ENCODE data around the gene GART.
"Not testable (repeated sequence)": the region's sequence is repeated elsewhere in the genome, so short reads cannot be mapped to it uniquely, and the experiment has no call there.

The GART gene

DNA sequence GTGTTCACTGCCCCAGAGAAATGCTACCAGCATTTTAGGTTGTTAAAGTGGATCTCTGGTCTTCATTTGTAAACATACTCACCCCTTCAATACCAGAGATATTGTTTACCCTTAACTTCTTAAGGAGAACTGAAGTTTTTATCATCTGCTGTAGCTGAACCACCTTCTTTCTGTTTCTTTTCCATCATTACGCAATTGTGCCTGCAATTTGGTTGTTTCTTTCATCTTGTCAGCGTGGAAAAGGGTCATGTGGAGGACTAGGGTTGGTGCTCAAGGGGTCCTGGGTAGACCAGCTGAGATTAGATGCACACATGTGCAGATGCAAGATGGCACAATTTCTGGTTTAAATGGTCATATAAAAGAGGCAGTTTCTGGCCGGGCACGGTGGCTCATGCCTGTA, 23.0 kb downstream of the GART start:
- Histone ChIP-seq H3K4me1 (no peaks in the 10 kb centered on the region), H3K4me2 (no peak overlapping the region), H3K36me3 (peaks cover 87% of the 10 kb centered on the region), H3K9ac (no peak overlapping the region), H3K4me3 (no peak overlapping the region), H3K27ac (no peak overlapping the region), H3K27me3 (no peaks in the 10 kb centered on the region), H3K9me3 (no peaks in the 10 kb centered on the region), H4K20me1 (no peaks in the 10 kb centered on the region)
- TF ChIP-seq Cebpa-rat (IDR thresholded peaks at IDR 0.05), result 0 out of 2 replicates have a peak, but pooled peaks have one; percentile 37

DNA sequence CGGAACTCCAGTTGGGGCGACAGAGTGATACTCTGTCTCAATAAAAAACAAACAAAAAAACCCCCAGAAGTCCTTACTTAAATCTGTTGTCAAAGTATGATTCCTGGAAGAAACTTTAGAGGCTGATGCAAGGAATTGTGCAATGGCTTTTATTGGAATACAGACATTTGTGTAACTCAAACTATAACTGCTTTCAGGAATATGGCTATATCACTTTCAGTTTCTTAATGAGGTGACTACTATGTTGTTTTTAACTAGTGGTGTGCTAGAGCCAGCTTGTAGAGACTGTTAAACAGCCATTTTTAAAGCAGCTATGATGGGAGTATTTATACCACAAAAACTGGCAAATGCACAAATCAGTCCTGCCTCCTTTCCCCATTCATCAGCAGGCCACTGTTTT, 27.7 kb downstream of the GART start:
- H3K36me3 ChIP-seq, result peaks cover 100% of the 10 kb centered on the region
- H3K27me3 ChIP-seq, result no peaks in the 10 kb centered on the region
- H3K4me2 ChIP-seq, result no peak overlapping the region
- no peak overlapping the region for H3K27ac ChIP-seq
- TF ChIP-seq Cebpa-rat (IDR thresholded peaks at IDR 0.05), result no peak
- H3K9ac ChIP-seq, result no peak overlapping the region
- no peaks in the 10 kb centered on the region for H3K4me1 ChIP-seq
- no peak overlapping the region for H3K4me3 ChIP-seq
- H4K20me1 ChIP-seq, result no peaks in the 10 kb centered on the region
- H3K9me3 ChIP-seq, result no peaks in the 10 kb centered on the region

DNA sequence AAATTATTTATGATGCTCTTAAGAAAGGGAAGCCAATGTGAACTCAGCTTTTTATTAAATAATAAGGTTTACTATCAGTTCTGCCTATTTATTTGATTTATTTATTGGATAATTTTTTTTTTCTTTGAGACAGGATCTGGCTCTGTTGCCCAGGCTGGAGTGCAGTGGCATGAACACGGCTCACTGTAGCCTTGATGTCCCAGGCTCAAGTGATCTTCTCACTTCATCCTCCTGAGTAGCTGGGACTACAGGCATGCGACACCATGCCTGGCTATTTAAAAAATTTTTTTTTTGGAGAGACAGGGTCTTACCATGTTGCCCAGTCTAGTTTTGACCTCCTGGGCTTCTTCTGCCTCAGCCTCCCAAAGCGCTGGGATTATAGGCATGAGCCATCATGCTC, 29.4 kb downstream of the GART start:
- Histone ChIP-seq H3K27ac (no peak overlapping the region), H3K4me1 (no peaks in the 10 kb centered on the region), H3K36me3 (peaks cover 100% of the 10 kb centered on the region), H4K20me1 (no peaks in the 10 kb centered on the region), H3K27me3 (no peaks in the 10 kb centered on the region), H3K4me3 (no peak overlapping the region), H3K9ac (no peak overlapping the region), H3K9me3 (no peaks in the 10 kb centered on the region), H3K4me2 (no peak overlapping the region)
- TF ChIP-seq Cebpa-rat (IDR thresholded peaks at IDR 0.05), result no peak

DNA sequence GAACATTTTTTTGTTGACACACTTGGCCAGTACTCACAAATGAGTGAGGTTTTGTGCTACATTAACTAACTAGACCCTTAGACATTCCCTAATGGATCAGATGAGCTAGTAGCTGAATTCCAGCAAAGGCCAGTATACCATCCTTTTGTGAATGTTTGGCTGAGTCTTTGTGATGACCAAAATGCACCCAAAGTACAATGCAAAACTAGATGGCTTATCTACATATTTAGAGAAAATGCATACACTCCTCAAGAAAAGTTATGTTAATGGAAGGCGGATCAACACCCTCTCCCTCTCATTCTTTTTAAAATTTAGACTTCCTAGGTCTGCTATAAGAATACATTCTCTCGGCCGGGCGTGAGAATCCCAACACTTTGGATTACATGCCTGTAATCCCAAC, 30.3 kb downstream of the GART start:
- peaks cover 100% of the 10 kb centered on the region for H3K36me3 ChIP-seq
- no peak for TF ChIP-seq Cebpa-rat (IDR thresholded peaks at IDR 0.05)

DNA sequence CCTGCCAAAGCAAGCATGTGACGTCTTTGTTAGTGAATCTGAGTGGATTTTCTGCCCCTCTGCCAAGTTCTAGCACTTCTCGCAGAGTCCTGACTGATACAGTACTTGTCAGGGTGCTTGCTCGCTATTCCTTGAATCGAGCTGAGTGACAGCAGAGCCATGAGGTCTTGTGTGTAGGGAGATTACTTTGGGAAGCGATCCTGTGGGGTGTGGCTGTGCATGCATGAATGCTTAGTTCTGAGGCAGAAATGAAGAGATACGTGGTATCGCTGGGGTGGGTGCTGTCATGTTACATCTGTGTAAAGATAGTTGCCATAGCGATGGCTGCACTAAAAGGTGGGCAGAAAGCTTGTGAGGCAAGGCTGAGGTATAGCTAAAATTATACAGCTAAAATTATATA, 31.1 kb downstream of the GART start:
- H3K9ac ChIP-seq, result no peak overlapping the region
- peaks cover 100% of the 10 kb centered on the region for H3K36me3 ChIP-seq
- no peaks in the 10 kb centered on the region for H3K4me1 ChIP-seq
- no peak for TF ChIP-seq Cebpa-rat (IDR thresholded peaks at IDR 0.05)
- H3K27me3 ChIP-seq, result no peaks in the 10 kb centered on the region
- no peak overlapping the region for H3K27ac ChIP-seq
- no peak overlapping the region for H3K4me3 ChIP-seq
- H3K4me2 ChIP-seq, result no peak overlapping the region
- no peaks in the 10 kb centered on the region for H4K20me1 ChIP-seq
- no peaks in the 10 kb centered on the region for H3K9me3 ChIP-seq

More for the DNA sequence above, 30.3 kb downstream of the GART start:
- no peak overlapping the region for H3K4me2 ChIP-seq
- no peaks in the 10 kb centered on the region for H3K4me1 ChIP-seq
- H3K9ac ChIP-seq, result no peak overlapping the region
- H3K9me3 ChIP-seq, result no peaks in the 10 kb centered on the region
- no peaks in the 10 kb centered on the region for H3K27me3 ChIP-seq
- no peaks in the 10 kb centered on the region for H4K20me1 ChIP-seq
- H3K4me3 ChIP-seq, result no peak overlapping the region
- no peak overlapping the region for H3K27ac ChIP-seq

DNA sequence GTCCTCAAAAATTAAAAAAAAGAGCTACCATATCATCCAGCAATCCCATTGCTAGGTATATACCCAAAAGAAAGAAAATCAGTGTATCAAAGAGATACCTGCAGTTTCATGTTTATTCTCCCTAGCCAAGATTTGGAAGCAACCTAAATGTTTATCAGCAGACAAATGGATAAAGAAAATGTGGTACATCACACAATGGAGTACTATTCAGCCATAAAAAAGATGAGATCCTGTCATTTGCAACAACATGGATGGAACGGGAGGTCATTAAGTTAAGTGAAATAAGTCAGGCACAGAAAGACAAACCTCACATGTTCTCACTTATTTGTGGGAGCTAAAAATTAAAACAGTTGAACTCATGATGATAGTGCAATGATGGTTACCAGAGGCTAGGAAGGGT, 34.9 kb downstream of the GART start:
- H3K9ac ChIP-seq, H3K4me2 ChIP-seq, H3K4me3 ChIP-seq, H3K27me3 ChIP-seq, H3K27ac ChIP-seq, H3K4me1 ChIP-seq, H3K9me3 ChIP-seq, H4K20me1 ChIP-seq: not testable (repeated sequence)
- H3K36me3 ChIP-seq, result peaks cover 98% of the 10 kb centered on the region

DNA sequence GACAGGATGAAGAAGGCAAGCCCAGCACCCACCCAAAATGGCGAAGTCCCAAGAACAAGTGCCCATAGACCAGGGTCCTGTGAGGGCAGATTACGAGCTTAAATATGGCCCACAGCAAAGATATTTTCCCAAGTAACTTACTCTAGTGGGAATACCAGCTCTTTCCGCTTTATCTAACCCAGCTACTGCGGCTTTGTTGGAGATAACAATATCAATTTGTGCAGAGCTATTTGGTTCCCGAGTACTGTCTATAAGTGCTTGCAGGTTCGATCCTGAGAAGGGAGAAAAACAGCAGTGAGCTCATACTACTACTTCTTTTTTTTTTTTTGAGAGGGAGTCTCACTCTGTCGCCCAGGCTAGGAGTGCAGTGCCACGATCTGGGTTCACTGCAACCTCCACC, 36.1 kb downstream of the GART start:
- H3K4me3 ChIP-seq, result no peak overlapping the region
- H3K27me3 ChIP-seq, result no peaks in the 10 kb centered on the region
- no peak overlapping the region for H3K4me2 ChIP-seq
- no peaks in the 10 kb centered on the region for H3K9me3 ChIP-seq
- H3K36me3 ChIP-seq, result peaks cover 98% of the 10 kb centered on the region
- no peak for TF ChIP-seq Cebpa-rat (IDR thresholded peaks at IDR 0.05)
- H4K20me1 ChIP-seq, result no peaks in the 10 kb centered on the region
- no peaks in the 10 kb centered on the region for H3K4me1 ChIP-seq
- H3K9ac ChIP-seq, result no peak overlapping the region
- H3K27ac ChIP-seq, result no peak overlapping the region

DNA sequence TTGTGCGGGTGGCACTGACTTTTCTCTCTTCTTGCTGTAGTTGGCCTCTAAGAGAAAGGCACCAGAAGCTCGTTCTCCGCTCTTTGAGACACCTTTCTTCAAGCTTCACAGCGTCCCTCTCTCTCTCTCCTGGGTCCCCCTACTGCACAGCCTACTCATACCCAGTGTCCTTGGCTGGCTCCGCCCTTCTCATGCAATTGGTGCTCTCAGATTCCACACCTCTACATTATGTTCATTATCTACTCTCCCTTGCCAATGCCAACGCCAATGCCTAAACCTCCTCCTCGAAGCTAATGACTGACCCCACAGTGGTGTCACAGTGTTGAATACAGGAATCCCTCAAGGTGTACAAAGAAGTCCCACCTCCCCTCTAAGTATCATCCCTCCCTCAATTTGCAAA, 45.6 kb downstream of the GART start:
- TF ChIP-seq Cebpa-rat (IDR thresholded peaks at IDR 0.05), result no peak
- Histone ChIP-seq H3K27me3 (no peaks in the 10 kb centered on the region), H3K4me2 (no peak overlapping the region), H3K9ac (no peak overlapping the region), H3K27ac (no peak overlapping the region), H3K4me3 (no peak overlapping the region), H3K9me3 (no peaks in the 10 kb centered on the region), H4K20me1 (no peaks in the 10 kb centered on the region), H3K4me1 (peaks cover 7% of the 10 kb centered on the region), H3K36me3 (peaks cover 5% of the 10 kb centered on the region)

DNA sequence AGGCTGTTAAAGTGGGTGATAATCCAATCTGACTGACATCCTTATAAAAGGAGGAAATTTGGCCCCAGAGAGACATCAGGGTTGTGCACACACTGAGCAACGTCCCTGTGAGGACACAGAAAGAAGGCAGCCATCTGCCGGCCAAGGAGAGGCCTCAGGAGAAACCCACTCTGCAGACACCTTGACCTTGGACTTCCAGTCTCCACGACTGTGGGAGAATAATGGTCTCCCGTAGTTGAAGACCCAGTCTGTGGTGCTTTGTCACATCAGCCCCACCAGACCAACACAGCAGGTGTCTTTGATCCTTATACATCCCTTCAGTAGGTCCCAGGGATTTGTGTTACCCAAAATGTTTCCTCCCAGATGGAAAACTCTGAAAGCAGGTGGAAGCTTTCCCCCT, 46.2 kb downstream of the GART start:
- no peak for TF ChIP-seq Cebpa-rat (IDR thresholded peaks at IDR 0.05)
- H3K4me2 ChIP-seq, result no peak overlapping the region
- no peaks in the 10 kb centered on the region for H3K27me3 ChIP-seq
- H3K9ac ChIP-seq, result no peak overlapping the region
- H4K20me1 ChIP-seq, result no peaks in the 10 kb centered on the region
- no peaks in the 10 kb centered on the region for H3K36me3 ChIP-seq
- peaks cover 10% of the 10 kb centered on the region for H3K4me1 ChIP-seq
- no peak overlapping the region for H3K27ac ChIP-seq
- H3K4me3 ChIP-seq, result no peak overlapping the region
- no peaks in the 10 kb centered on the region for H3K9me3 ChIP-seq

DNA sequence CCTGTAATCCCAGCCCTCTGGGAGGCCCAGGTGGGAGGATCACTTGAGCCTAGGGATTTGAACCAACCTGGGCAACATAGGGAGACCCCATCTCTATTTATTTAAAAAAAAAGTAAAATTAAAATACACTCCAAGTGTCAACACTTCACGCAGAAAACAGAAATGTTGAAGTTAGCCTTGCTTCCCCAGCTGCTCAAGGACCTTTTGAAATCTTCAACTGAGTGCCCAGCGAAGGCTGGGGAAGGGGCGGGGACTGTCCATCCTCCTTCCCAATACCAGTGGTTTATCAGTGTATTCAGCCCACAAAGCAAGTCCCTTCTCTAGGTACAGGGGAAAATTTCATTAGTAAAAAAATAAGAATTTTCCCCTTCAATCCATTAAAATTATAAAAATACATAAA, 48.2 kb downstream of the GART start:
- Histone ChIP-seq H3K9ac (no peak overlapping the region), H4K20me1 (no peaks in the 10 kb centered on the region), H3K27ac (no peak overlapping the region), H3K27me3 (no peaks in the 10 kb centered on the region), H3K36me3 (no peaks in the 10 kb centered on the region), H3K4me3 (no peak overlapping the region), H3K4me2 (no peak overlapping the region), H3K9me3 (no peaks in the 10 kb centered on the region), H3K4me1 (peaks cover 13% of the 10 kb centered on the region)
- no peak for TF ChIP-seq Cebpa-rat (IDR thresholded peaks at IDR 0.05)

DNA sequence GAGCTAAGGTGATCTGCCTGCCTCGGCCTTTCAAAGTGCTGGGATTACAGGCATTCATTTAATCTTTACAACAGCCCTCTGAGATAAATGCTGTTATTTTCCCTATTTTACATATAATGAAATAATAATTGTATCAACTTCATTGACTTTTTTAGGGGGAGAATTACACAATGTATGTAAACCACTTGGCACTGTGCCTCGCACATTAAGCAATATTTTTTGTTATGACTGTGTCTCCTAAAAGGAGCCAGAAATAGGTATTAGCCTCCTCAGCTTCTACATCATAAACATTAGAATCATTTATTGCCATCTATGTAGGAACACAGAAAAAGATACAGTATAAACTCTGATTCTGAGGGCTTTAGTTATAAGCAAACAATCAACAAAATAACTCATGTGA, 49.3 kb downstream of the GART start:
- Histone ChIP-seq H4K20me1 (no peaks in the 10 kb centered on the region), H3K4me2 (peak overlapping the region; percentile 93), H3K9me3 (no peaks in the 10 kb centered on the region), H3K4me3 (no peak overlapping the region), H3K36me3 (no peaks in the 10 kb centered on the region), H3K27me3 (no peaks in the 10 kb centered on the region), H3K4me1 (peaks cover 13% of the 10 kb centered on the region), H3K27ac (no peak overlapping the region), H3K9ac (no peak overlapping the region)
- no peak for TF ChIP-seq Cebpa-rat (IDR thresholded peaks at IDR 0.05)
